ENCODE measurements around the gene LRRC27. TPM values are rescaled to one million over a fixed set of nuclear protein-coding genes. Genes with fewer than 3 reads are reported as not detected.

The LRRC27 gene
- total and polyA plus RNA-seq, 2 of the 4 experiments (the other 2 are of a cell fraction), result 3.8 to 5.3 TPM

DNA sequence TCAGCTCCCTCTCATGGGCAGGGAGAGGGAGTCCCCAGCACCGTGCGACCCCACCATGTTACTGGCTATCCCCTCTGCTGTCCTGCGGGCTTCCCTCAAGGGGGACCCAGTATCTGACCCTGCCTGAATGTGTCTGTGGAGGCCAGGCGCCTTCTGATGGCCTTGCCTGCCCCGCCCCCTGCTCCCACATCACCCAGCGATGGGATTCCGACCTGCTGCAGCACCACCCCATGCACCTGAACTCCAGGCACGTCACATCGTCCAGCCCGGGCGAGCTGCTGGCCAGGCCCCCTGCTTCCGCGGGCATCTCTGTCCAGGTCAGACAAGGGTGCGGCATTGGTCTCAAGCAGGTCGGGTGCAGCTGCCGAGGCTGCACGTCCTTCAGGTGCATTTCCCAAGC, 19.0 kb downstream of the LRRC27 start:
- CTCF ChIA-PET, result interaction anchor here (1.1 kb wide), 1 partner anchor 131 kb away, joined by 3 read pairs; no protein-coding TSS in a partner anchor
- dilution Hi-C loops (cut with HindIII; ENCODE audit: low sequenced_read_pairs, unreplicated experiment), result no loop called here
- no peak overlapping the region for H2BK20ac ChIP-seq (ENCODE audit: low read depth, low read length)

More for the DNA sequence above, 19.0 kb downstream of the LRRC27 start:
- 93% methylated on average over 5 of the region's 17 CpGs; no CpG with 5 or more reads in 1 of the 2 experiments for WGBS, 2 experiments (ENCODE audit: extremely low coverage in 2 of 2, insufficient read length in 1 of 2)
- Histone ChIP-seq H3K4me2 (ENCODE audit: low read depth, low read length) (no peak overlapping the region), H2AK5ac (ENCODE audit: low read depth, low read length) (no peak overlapping the region), H3K4ac (ENCODE audit: low read depth, low read length) (no peak overlapping the region), H2BK120ac (ENCODE audit: low read depth, low read length) (no peak overlapping the region), H3K36me3 (ENCODE audit: control insufficient read depth, insufficient read depth, low read length) (peaks cover 6% of the 10 kb centered on the region; the same call in 1 of the 2 replicates), H4K5ac (ENCODE audit: low read depth, low read length) (no peak overlapping the region), H3K56ac (ENCODE audit: extremely low read depth, insufficient read depth, low read length) (no peak overlapping the region), H2BK5ac (ENCODE audit: low read depth, low read length, poor library complexity, severe bottlenecking) (no peak overlapping the region), H2AFZ (replicated peaks; ENCODE audit: low read length, poor library complexity) (no peak overlapping the region), H3K9me1 (ENCODE audit: insufficient read depth, low read length) (no peaks in the 10 kb centered on the region), H2AK9ac (replicated peaks; ENCODE audit: low read depth, low read length, poor library complexity) (peak overlapping the region; percentile 26), H4K8ac (ENCODE audit: low read depth in 2 of 2, low read length in 2 of 2) (no peak overlapping the region), H3K18ac (ENCODE audit: low read depth, low read length) (no peak overlapping the region), H3K27ac (ENCODE audit: insufficient read depth, low read length) (no peak overlapping the region), H3K79me1 (ENCODE audit: low read depth in 1 of 2, low read length in 2 of 2) (no peaks in the 10 kb centered on the region), H3K9ac (ENCODE audit: low read depth, low read length) (no peak overlapping the region), H3K9me3 (ENCODE audit: control insufficient read depth, insufficient read depth, low read length) (no peaks in the 10 kb centered on the region), H4K91ac (ENCODE audit: insufficient read depth, low read depth, low read length) (no peak overlapping the region), H3K27me3 (ENCODE audit: control insufficient read depth, insufficient read depth, low read length) (no peaks in the 10 kb centered on the region), H2BK15ac (ENCODE audit: low read depth, low read length) (no peak overlapping the region), H3K23ac (ENCODE audit: low read depth, low read length) (no peak overlapping the region), H4K20me1 (ENCODE audit: insufficient read depth, low read length) (no peaks in the 10 kb centered on the region; the same call in 1 of the 2 replicates), H3K4me3 (ENCODE audit: insufficient read depth, low read depth, low read length) (no peak overlapping the region), H3K14ac (replicated peaks; ENCODE audit: low read depth, low read length) (no peak overlapping the region), H3K4me1 (ENCODE audit: control insufficient read depth, insufficient read depth, low read length) (no peaks in the 10 kb centered on the region)
- TF ChIP-seq NFE2L2 (IDR thresholded peaks at IDR 0.05; ENCODE audit: low read depth, low read length) (no peak), MAFK (IDR thresholded peaks at IDR 0.05; ENCODE audit: low read depth, low read length) (no peak), MAZ (IDR thresholded peaks at IDR 0.05; ENCODE audit: borderline replicate concordance, low read depth, low read length) (no peak), RCOR1 (IDR thresholded peaks at IDR 0.05; ENCODE audit: insufficient replicate concordance, low read length) (no peak), RAD21 (IDR thresholded peaks at IDR 0.05; ENCODE audit: low read length) (no peak), CEBPB (IDR thresholded peaks at IDR 0.05; ENCODE audit: low read depth, low read length) (no peak), FOS (IDR thresholded peaks at IDR 0.05; ENCODE audit: low read depth, low read length) (no peak), RFX5 (IDR thresholded peaks at IDR 0.05; ENCODE audit: low read depth, low read length) (no peak), SMC3 (IDR thresholded peaks at IDR 0.05; ENCODE audit: low read depth, low read length) (no peak), MXI1 (IDR thresholded peaks at IDR 0.05; ENCODE audit: borderline replicate concordance, low read depth, low read length) (no peak), BHLHE40 (IDR thresholded peaks at IDR 0.05; ENCODE audit: low read depth, low read length) (no peak), CHD1 (IDR thresholded peaks at IDR 0.05; ENCODE audit: low read depth, low read length) (no peak), POLR2A (IDR thresholded peaks at IDR 0.05; ENCODE audit: low read depth, low read length) (no peak)
- TF ChIP-seq, protein P1, sequence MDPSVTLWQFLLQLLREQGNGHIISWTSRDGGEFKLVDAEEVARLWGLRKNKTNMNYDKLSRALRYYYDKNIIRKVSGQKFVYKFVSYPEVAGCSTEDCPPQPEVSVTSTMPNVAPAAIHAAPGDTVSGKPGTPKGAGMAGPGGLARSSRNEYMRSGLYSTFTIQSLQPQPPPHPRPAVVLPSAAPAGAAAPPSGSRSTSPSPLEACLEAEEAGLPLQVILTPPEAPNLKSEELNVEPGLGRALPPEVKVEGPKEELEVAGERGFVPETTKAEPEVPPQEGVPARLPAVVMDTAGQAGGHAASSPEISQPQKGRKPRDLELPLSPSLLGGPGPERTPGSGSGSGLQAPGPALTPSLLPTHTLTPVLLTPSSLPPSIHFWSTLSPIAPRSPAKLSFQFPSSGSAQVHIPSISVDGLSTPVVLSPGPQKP (IDR thresholded peaks at IDR 0.05; ENCODE audit: borderline replicate concordance, low read depth, low read length), result no peak
- TF ChIP-seq, protein P2, sequence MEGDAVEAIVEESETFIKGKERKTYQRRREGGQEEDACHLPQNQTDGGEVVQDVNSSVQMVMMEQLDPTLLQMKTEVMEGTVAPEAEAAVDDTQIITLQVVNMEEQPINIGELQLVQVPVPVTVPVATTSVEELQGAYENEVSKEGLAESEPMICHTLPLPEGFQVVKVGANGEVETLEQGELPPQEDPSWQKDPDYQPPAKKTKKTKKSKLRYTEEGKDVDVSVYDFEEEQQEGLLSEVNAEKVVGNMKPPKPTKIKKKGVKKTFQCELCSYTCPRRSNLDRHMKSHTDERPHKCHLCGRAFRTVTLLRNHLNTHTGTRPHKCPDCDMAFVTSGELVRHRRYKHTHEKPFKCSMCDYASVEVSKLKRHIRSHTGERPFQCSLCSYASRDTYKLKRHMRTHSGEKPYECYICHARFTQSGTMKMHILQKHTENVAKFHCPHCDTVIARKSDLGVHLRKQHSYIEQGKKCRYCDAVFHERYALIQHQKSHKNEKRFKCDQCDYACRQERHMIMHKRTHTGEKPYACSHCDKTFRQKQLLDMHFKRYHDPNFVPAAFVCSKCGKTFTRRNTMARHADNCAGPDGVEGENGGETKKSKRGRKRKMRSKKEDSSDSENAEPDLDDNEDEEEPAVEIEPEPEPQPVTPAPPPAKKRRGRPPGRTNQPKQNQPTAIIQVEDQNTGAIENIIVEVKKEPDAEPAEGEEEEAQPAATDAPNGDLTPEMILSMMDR (conservative IDR thresholded peaks at IDR 0.05; ENCODE audit: low read depth, low read length), result no peak
- TF ChIP-seq, protein P3, sequence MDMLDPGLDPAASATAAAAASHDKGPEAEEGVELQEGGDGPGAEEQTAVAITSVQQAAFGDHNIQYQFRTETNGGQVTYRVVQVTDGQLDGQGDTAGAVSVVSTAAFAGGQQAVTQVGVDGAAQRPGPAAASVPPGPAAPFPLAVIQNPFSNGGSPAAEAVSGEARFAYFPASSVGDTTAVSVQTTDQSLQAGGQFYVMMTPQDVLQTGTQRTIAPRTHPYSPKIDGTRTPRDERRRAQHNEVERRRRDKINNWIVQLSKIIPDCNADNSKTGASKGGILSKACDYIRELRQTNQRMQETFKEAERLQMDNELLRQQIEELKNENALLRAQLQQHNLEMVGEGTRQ (IDR thresholded peaks at IDR 0.05; ENCODE audit: low read depth, low read length), result no peak
- intact Hi-C loops (cut with micrococcal nuclease) (no loop called here), in situ Hi-C loops (cut with MboI; ENCODE audit: low sequenced_read_pairs) (no loop called here)
- BruUV-seq (replicated peaks), result no TSS peak
- POLR2A ChIA-PET (ENCODE audit: unreplicated experiment), result no interaction called here
- DNase-seq (no peak), ATAC-seq (ENCODE audit: low read depth) (no peak)
